GM21367 (cell line): Measurements from ENCODE around the gene C19orf53.

Source experiments
- ATAC-seq: cut with Tn5 transposase; IDR thresholded peaks from one replicate; pipeline ENCODE4 v1.9.1; 2021; ENCODE audit not compliant: unreplicated experiment

C19orf53 gene

GRCh38 chr19:13795595-13796300 lies 21.5 kb downstream of the C19orf53 start:
- peak; percentile 19 for ATAC-seq

- no peak for ATAC-seq
Measured at GRCh38 chr19:13796301-13797057, 22.2 kb downstream of the C19orf53 start.

- ATAC-seq, result no peak
Measured at GRCh38 chr19:13797058-13797440, 22.8 kb downstream of the C19orf53 start.

GRCh38 chr19:13797870-13798269 lies 23.6 kb downstream of the C19orf53 start:
- ATAC-seq, result no peak

- no peak for ATAC-seq
Measured at GRCh38 chr19:13799669-13800068, 25.4 kb downstream of the C19orf53 start.

- ATAC-seq, result no peak
Measured at GRCh38 chr19:13803038-13803437, 28.8 kb downstream of the C19orf53 start.

GRCh38 chr19:13804830-13805683 lies 30.8 kb downstream of the C19orf53 start:
- no peak for ATAC-seq

- ATAC-seq, result no peak
Measured at GRCh38 chr19:13806728-13807127, 32.5 kb downstream of the C19orf53 start.

- no peak for ATAC-seq
Measured at GRCh38 chr19:13807421-13808021, 33.3 kb downstream of the C19orf53 start.

GRCh38 chr19:13808856-13809255 lies 34.6 kb downstream of the C19orf53 start:
- ATAC-seq, result no peak

- ATAC-seq, result no peak
Measured at GRCh38 chr19:13812544-13812943, 38.3 kb downstream of the C19orf53 start.

GRCh38 chr19:13813147-13813546 lies 38.9 kb downstream of the C19orf53 start:
- no peak for ATAC-seq

- no peak for ATAC-seq
Measured at GRCh38 chr19:13814550-13814949, 40.3 kb downstream of the C19orf53 start.

- ATAC-seq, result no peak
Measured at GRCh38 chr19:13817018-13817614, 42.9 kb downstream of the C19orf53 start.

- ATAC-seq, result no peak
Measured at GRCh38 chr19:13817615-13818371, 43.5 kb downstream of the C19orf53 start.

GRCh38 chr19:13819238-13819637 lies 45.0 kb downstream of the C19orf53 start:
- ATAC-seq, result no peak

- no peak for ATAC-seq
Measured at GRCh38 chr19:13821292-13821691, 47.0 kb downstream of the C19orf53 start.

- no peak for ATAC-seq
Measured at GRCh38 chr19:13823256-13823655, 49.0 kb downstream of the C19orf53 start.

GRCh38 chr19:13823901-13824300 lies 49.6 kb downstream of the C19orf53 start:
- no peak for ATAC-seq

GRCh38 chr19:13824703-13825102 lies 50.4 kb downstream of the C19orf53 start:
- ATAC-seq, result no peak
